GOT3 (cell line): ENCODE results near the gene RAPGEF1.

Experiments used
- DNase-seq: peaks from one replicate; lab custom pipeline; 2025; ENCODE audit warnings: mixed read lengths; lab: John Stamatoyannopoulos, UW

The RAPGEF1 gene

GRCh38 chr9:131583836-131584555 lies 155.9 kb downstream of the RAPGEF1 start:
- no peak for DNase-seq

- no peak for DNase-seq
Observed at GRCh38 chr9:131583337-131583645, 156.6 kb downstream of the RAPGEF1 start.

- DNase-seq, result no peak
Observed at GRCh38 chr9:131582466-131583336, 157.2 kb downstream of the RAPGEF1 start.

GRCh38 chr9:131582056-131582455 lies 157.8 kb downstream of the RAPGEF1 start:
- DNase-seq, result no peak

GRCh38 chr9:131580358-131580757 lies 159.5 kb downstream of the RAPGEF1 start:
- DNase-seq, result no peak

- no peak for DNase-seq
Observed at GRCh38 chr9:131579789-131580211, 160.1 kb downstream of the RAPGEF1 start.

GRCh38 chr9:131578731-131579504 lies 161.0 kb downstream of the RAPGEF1 start:
- DNase-seq, result no peak

- no peak for DNase-seq
Observed at GRCh38 chr9:131578021-131578420, 161.9 kb downstream of the RAPGEF1 start.

GRCh38 chr9:131577005-131578000 lies 162.6 kb downstream of the RAPGEF1 start:
- no peak for DNase-seq

GRCh38 chr9:131575946-131576853 lies 163.7 kb downstream of the RAPGEF1 start:
- no peak for DNase-seq

GRCh38 chr9:131574730-131575640 lies 164.9 kb downstream of the RAPGEF1 start:
- DNase-seq, result no peak

GRCh38 chr9:131567910-131568309 lies 172.0 kb downstream of the RAPGEF1 start:
- DNase-seq, result no peak

- no peak for DNase-seq
Observed at GRCh38 chr9:131566158-131566557, 173.7 kb downstream of the RAPGEF1 start.

- no peak for DNase-seq
Observed at GRCh38 chr9:131565369-131565768, 174.5 kb downstream of the RAPGEF1 start.

- DNase-seq, result no peak
Observed at GRCh38 chr9:131562032-131562959, 177.6 kb downstream of the RAPGEF1 start.

- no peak for DNase-seq
Observed at GRCh38 chr9:131559421-131560000, 180.4 kb downstream of the RAPGEF1 start.

GRCh38 chr9:131557855-131558548 lies 181.9 kb downstream of the RAPGEF1 start:
- DNase-seq, result no peak
